OCI-LY1 (cell line): ENCODE results near the gene COL5A2.

Source experiments
- EZH2 ChIP-seq: fragments of 200-600 bp; sonication (generic), shearing (Covaris generic); IDR thresholded peaks from 2 replicates; pipeline ENCODE4 v1.8.0; 2017; ENCODE audit warnings: borderline replicate concordance, mixed run types, mild to moderate bottlenecking, antibody characterized with exemption, low read length, moderate library complexity, mixed read lengths
- TF ChIP-seq, protein P1 (sequence below): fragments of 200-600 bp; sonication (generic), shearing (Covaris generic); IDR thresholded peaks from 2 replicates; pipeline ENCODE4 v1.5.1; 2017; ENCODE audit warnings: mild to moderate bottlenecking, antibody characterized with exemption, low read length, moderate library complexity, mixed read lengths

DNA sequence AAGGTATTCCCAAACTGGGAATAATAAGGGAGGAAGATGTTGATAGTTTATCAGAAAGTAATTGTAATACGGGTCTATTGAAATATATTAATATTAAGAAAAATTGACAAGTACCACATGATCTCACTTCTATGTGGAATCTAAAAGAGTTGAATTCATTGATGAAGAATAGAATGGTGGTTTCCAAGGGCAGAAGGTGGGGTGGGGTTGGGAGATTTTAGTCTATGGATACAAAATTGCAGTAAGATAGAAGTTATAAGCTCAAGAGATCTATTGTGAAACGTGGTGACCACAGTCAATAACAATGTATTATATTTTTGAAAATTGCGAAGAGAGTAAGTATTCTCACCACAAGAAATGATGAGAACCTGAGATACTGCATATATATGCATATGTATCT, 166.5 kb downstream of the COL5A2 start:
- TF ChIP-seq, protein P1, sequence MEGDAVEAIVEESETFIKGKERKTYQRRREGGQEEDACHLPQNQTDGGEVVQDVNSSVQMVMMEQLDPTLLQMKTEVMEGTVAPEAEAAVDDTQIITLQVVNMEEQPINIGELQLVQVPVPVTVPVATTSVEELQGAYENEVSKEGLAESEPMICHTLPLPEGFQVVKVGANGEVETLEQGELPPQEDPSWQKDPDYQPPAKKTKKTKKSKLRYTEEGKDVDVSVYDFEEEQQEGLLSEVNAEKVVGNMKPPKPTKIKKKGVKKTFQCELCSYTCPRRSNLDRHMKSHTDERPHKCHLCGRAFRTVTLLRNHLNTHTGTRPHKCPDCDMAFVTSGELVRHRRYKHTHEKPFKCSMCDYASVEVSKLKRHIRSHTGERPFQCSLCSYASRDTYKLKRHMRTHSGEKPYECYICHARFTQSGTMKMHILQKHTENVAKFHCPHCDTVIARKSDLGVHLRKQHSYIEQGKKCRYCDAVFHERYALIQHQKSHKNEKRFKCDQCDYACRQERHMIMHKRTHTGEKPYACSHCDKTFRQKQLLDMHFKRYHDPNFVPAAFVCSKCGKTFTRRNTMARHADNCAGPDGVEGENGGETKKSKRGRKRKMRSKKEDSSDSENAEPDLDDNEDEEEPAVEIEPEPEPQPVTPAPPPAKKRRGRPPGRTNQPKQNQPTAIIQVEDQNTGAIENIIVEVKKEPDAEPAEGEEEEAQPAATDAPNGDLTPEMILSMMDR: no peak
- no peak for TF ChIP-seq EZH2
